Endometrium (tissue), 2 donors: ENCODE measurements around the gene ZNF784.
"Not testable (repeated sequence)": the region's sequence is repeated elsewhere in the genome, so short reads cannot be mapped to it uniquely, and the experiment has no call there.

Experiments
- FAIRE-seq: peaks from 2 replicates; lab custom pipeline; 2012; peaks lifted over from hg19 to GRCh38; lab: Jason Lieb, UNC
- donor health status: control.
- donor health status: control.

ZNF784 gene

GRCh38 chr19:55582284-55582683 lies 42.1 kb downstream of the ZNF784 start:
- FAIRE-seq: not testable (repeated sequence)

DNA sequence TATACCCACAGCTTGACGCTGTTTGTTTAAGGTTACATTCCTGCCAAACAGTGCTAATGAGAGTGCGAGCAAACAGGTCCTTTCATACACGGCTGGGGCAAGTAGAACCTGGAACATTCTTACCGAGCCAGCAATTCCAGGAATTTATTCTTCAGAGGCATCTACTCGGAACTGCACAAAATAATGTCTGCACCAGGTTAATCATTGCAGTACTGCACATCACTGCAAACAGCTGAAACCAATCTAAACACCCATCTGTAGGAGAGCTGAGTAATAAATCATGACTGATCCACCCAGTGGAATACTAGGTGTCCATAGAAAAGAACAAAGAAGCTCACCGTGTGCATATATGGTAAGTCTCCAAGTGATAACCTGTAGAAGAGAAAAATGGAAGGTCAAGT lies 42.5 kb downstream of the ZNF784 start:
- FAIRE-seq: no peak

DNA sequence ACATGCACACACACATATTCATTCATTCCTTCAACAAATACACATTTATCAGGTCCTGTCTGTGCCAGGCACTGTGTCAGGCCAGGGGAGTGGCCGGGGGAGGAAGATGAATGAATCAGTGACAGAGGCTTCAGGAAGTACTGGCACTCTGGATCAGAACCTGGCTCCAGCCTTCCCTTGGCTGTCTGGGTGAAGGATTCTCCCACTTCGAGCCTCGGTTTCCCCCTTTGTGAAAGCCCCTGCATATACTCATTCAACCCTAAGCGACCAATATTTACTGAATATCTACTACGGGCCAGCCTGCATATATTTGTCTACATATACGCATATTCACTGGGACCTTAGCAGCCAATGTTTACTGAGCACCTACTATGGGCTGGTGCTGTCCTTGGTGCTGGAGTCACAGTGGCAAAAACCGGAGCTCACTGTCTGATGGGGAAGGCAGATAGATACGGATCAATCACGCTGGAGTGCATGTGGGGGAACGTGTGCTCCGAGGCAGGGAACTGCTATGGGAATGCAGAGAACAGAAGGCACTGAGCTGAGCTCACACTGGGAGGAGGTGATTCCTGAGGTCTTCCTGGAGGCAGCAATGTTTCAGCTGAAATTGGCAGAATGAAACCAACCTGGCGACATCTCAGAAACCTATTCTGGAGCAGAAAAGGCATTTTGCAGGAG lies 43.1 kb downstream of the ZNF784 start:
- no peak for FAIRE-seq

DNA sequence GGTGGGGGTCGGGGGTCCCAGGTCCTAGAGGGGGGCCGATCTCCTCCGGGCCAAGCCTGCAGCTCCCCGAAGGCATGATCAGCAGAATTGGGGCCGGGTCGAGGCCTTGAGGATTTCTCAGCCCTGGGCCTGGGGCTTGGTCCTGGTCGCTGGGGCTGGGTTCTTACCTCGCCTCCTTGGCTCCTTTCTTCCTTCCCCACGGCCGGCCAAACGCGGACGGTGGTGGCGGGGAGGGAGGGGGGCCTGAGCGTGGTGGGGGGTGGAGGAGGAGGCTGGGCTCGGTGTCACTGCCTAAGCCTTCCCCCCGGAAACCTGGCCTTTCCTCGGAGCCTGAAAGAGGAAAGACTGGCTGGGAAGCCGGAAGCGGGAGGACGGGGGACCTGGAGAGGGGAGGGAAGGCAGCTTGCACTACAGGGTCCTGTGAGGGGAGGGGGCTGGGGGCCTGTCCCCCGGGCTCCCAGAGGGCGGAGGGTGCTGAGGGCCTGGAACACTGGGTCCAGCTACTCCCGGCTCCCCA lies 43.7 kb downstream of the ZNF784 start, which contains the start of gene ZNF579:
ZNF579 (minus strand) TSS at position 221 of the 517 bp plus-strand sequence. CDS start 1,209 bp downstream, outside the sequence.
- no peak for FAIRE-seq

- FAIRE-seq: no peak
Measured at GRCh38 chr19:55579766-55580621, 44.4 kb downstream of the ZNF784 start.

- no peak for FAIRE-seq
Measured at GRCh38 chr19:55578761-55579747, 45.3 kb downstream of the ZNF784 start.

GRCh38 chr19:55578031-55578760 lies 46.2 kb downstream of the ZNF784 start:
- no peak for FAIRE-seq

GRCh38 chr19:55576746-55577145 lies 47.6 kb downstream of the ZNF784 start:
- FAIRE-seq: no peak

DNA sequence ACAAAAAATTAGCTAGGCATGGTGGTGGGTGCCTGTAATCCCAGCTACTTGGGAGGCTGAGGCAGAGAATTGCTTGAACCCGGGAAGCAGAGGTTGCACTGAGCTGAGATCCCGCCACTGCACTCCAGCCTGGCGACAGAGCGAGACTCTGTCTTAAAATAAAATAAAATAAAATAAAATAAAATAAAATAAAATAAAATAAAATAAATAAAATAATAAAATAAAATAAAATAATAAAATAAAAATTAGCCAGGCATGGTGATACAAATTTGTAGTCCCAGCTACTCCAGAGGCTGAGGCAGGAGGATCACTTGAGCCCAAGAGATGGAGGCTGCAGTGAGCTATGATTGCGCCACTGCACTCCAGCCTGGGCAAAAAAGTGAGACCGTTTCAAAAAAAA lies 50.4 kb downstream of the ZNF784 start:
- not testable (repeated sequence) for FAIRE-seq
